Breast epithelium (tissue), 3 donors: Measurements from ENCODE around the gene AGAP1.

Experiments
- CTCF ChIP-seq, 3 donors: fragments of 450-650 bp; IDR thresholded peaks; one replicate each; pipeline ENCODE4 v1.5.1; 2016 to 2017; ENCODE audit warnings: antibody characterized with exemption in 3 of 3, mild to moderate bottlenecking in 3 of 3, moderate library complexity in 3 of 3
- POLR2A ChIP-seq: fragments of 450-650 bp; IDR thresholded peaks from one replicate; pipeline ENCODE4 v1.6.1; 2016; ENCODE audit warnings: antibody characterized with exemption, mild to moderate bottlenecking, moderate library complexity
- POLR2AphosphoS5 ChIP-seq, 3 donors: sonication (generic); formaldehyde crosslinking; IDR thresholded peaks; one replicate each; pipeline ENCODE4 v1.6.1; 2017; ENCODE audit warnings: antibody characterized with exemption in 3 of 3

- TF ChIP-seq POLR2A (no peak), CTCF (IDR thresholded peaks at IDR 0.05) (no peak), POLR2AphosphoS5 (IDR thresholded peaks at IDR 0.05) (no peak)
These were observed 457.6 kb downstream of the AGAP1 start for GRCh38 chr2:235951493-235951892.
